Adrenal gland (tissue), 5 donors: ENCODE results near the gene ARVCF.

Experiments used
- CTCF ChIP-seq, 6 experiments: fragments of 450-650 bp in 4 of 6; fragments of 200-600 bp in 2 of 6; sonication (generic) in 1 of 6; IDR thresholded peaks; 1 replicate in 5 of 6; 2 replicates in 1 of 6; pipeline versions ENCODE4 v1.5.1 to v1.8.0; 2016 to 2021; ENCODE audit warnings: antibody characterized with exemption in 6 of 6, mild to moderate bottlenecking in 2 of 6, moderate library complexity in 1 of 6
- POLR2A ChIP-seq, 2 donors: fragments of 450-650 bp; IDR thresholded peaks; one replicate each; pipeline ENCODE4 v1.6.1; 2017; ENCODE audit warnings: antibody characterized with exemption in 2 of 2, mild to moderate bottlenecking in 2 of 2, moderate library complexity in 1 of 2
- donor health status: DM: no; HTN: no; CAD: no.

- TF ChIP-seq CTCF (IDR thresholded peaks at IDR 0.05): no peak
- no peak for TF ChIP-seq POLR2A (IDR thresholded peaks at IDR 0.05)
Observed at GRCh38 chr22:19965771-19966709, 50.6 kb downstream of the ARVCF start.
